SK-N-SH (cell line): ENCODE results near the gene UGP2. TPM values are rescaled to one million over a fixed set of nuclear protein-coding genes. Genes with fewer than 3 reads are reported as not detected.

Source experiments
- CTCF ChIA-PET: fragments of 300-600, 350-600 bp; formaldehyde crosslinking; extraction: SDS; loops from one replicate; lab custom pipeline; 2021; lab: Yijun Ruan, JAX
- POLR2A ChIA-PET: fragments of 350-600 bp; sonication (Branson Sonifier 250); formaldehyde crosslinking; extraction: SDS; loops from one replicate; lab custom pipeline; 2020; ENCODE audit warnings: antibody characterized with exemption, inconsistent platforms; lab: Yijun Ruan, JAX
- DNase-seq: peaks from one replicate; pipeline ENCODE4 v3.0.0; 2012
- H2AFZ ChIP-seq: fragments of 200-600 bp; sonication (generic); 2 replicates; pipeline ENCODE4 v1.8.1; 2016; ENCODE audit warnings: antibody characterized with exemption, mild to moderate bottlenecking, low read depth
- H3F3A ChIP-seq: fragments of 200-600 bp; sonication (generic); replicated peaks from 2 replicates; pipeline ENCODE3; 2016; ENCODE audit warnings: antibody characterized with exemption, mild to moderate bottlenecking; ENCODE audit not compliant: insufficient read depth
- H3K27ac ChIP-seq, 2 experiments: fragments of 200-500 bp in 1 of 2; fragments of 200-600 bp in 1 of 2; sonication (Bioruptor generic) in 1 of 2; sonication (generic), shearing (Covaris generic) in 1 of 2; 2 replicates each; pipeline versions ENCODE4 v1.5.1 to v1.6.1; 2014 to 2016; ENCODE audit warnings: low read depth in 2 of 2, inconsistent platforms in 1 of 2, low read length in 1 of 2, mild to moderate bottlenecking in 1 of 2, mixed read lengths in 1 of 2
- H3K27me3 ChIP-seq: fragments of 200-600 bp; sonication (generic), shearing (Covaris generic); 2 replicates; pipeline ENCODE4 v1.6.1; 2016; ENCODE audit warnings: mixed run types; ENCODE audit not compliant: insufficient read depth
- H3K36me3 ChIP-seq, 2 experiments: fragments of 200-500 bp in 1 of 2; fragments of 200-600 bp in 1 of 2; sonication (Bioruptor generic) in 1 of 2; sonication (generic) in 1 of 2; replicated peaks in 1 of 2; 2 replicates each; pipeline versions ENCODE3 to v1.5.1; 2014 to 2016; ENCODE audit warnings: low read length in 1 of 2, mild to moderate bottlenecking in 1 of 2; ENCODE audit not compliant: insufficient read depth in 2 of 2, control insufficient read depth in 1 of 2
- H3K4me1 ChIP-seq, 2 experiments: fragments of 200-500 bp in 1 of 2; fragments of 200-600 bp in 1 of 2; sonication (Bioruptor generic) in 1 of 2; sonication (generic), shearing (Covaris generic) in 1 of 2; 2 replicates each; pipeline versions ENCODE4 v1.5.1 to v1.6.1; 2014 to 2016; ENCODE audit warnings: low read depth in 1 of 2, low read length in 1 of 2, mixed run types in 1 of 2; ENCODE audit not compliant: insufficient read depth in 2 of 2, control insufficient read depth in 1 of 2
- H3K4me2 ChIP-seq: fragments of 200-600 bp; sonication (generic), shearing (Covaris generic); 2 replicates; pipeline ENCODE4 v1.6.1; 2017; ENCODE audit warnings: mixed run types
- H3K4me3 ChIP-seq, 2 experiments: fragments of 200-500 bp in 1 of 2; fragments of 200-600 bp in 1 of 2; sonication (Bioruptor generic) in 1 of 2; sonication (generic), shearing (Covaris generic) in 1 of 2; 2 replicates each; pipeline versions ENCODE4 v1.5.1 to v1.8.1; 2014 to 2016; ENCODE audit warnings: low read depth in 2 of 2, inconsistent platforms in 1 of 2, low read length in 1 of 2, mild to moderate bottlenecking in 1 of 2, mixed read lengths in 1 of 2, moderate library complexity in 1 of 2
- H3K79me2 ChIP-seq: fragments of 200-600 bp; sonication (generic); 2 replicates; pipeline ENCODE4 v1.8.1; 2017; ENCODE audit warnings: mild to moderate bottlenecking; ENCODE audit not compliant: insufficient read depth
- H3K9ac ChIP-seq: fragments of 200-600 bp; sonication (generic); 2 replicates; pipeline ENCODE4 v1.6.1; 2017; ENCODE audit warnings: mixed run types
- H3K9me2 ChIP-seq: fragments of 200-600 bp; sonication (generic); 2 replicates; pipeline ENCODE4 v1.6.1; 2017; ENCODE audit warnings: mixed run types
- H3K9me3 ChIP-seq: fragments of 200-600 bp; sonication (generic); 2 replicates; pipeline ENCODE4 v1.6.1; 2017; ENCODE audit warnings: mixed run types, mild to moderate bottlenecking, moderate library complexity
- H4K20me1 ChIP-seq: fragments of 200-600 bp; sonication (generic); 2 replicates; pipeline ENCODE4 v1.6.1; 2017; ENCODE audit warnings: mild to moderate bottlenecking, mixed run types; ENCODE audit not compliant: insufficient read depth
- CHD2 ChIP-seq: fragments of 150-350 bp; IDR thresholded peaks from 2 replicates; pipeline ENCODE4 v1.6.1; 2018; ENCODE audit warnings: low read length; ENCODE audit not compliant: partially characterized antibody
- FOSL2 ChIP-seq: IDR thresholded peaks from 2 replicates; pipeline ENCODE4 v1.4.0; 2012; ENCODE audit warnings: low read depth, mild to moderate bottlenecking, moderate library complexity, borderline replicate concordance
- FOXM1 ChIP-seq: IDR thresholded peaks from 2 replicates; pipeline ENCODE4 v1.4.0; 2012; ENCODE audit warnings: low read depth, mild to moderate bottlenecking
- GABPA ChIP-seq: IDR thresholded peaks from 2 replicates; pipeline ENCODE4 v1.4.0; 2012; ENCODE audit warnings: low read depth, mild to moderate bottlenecking
- GATA2 ChIP-seq: sonication (generic); formaldehyde crosslinking; IDR thresholded peaks from 2 replicates; pipeline ENCODE4 v1.5.0; 2020; ENCODE audit warnings: mild to moderate bottlenecking, missing genetic modification reagents
- JUND ChIP-seq: IDR thresholded peaks from 2 replicates; pipeline ENCODE4 v1.4.0; 2012
- NFIC ChIP-seq: IDR thresholded peaks from 2 replicates; pipeline ENCODE4 v1.4.0; 2012; ENCODE audit warnings: borderline replicate concordance
- NRF1 ChIP-seq: IDR thresholded peaks from 2 replicates; pipeline ENCODE4 v1.6.1; 2012; ENCODE audit warnings: low read depth, mild to moderate bottlenecking, low read length
- PBX3 ChIP-seq: IDR thresholded peaks from 2 replicates; pipeline ENCODE4; 2012
- POLR2AphosphoS5 ChIP-seq: IDR thresholded peaks from 2 replicates; pipeline ENCODE4 v1.6.1; 2012; ENCODE audit warnings: low read depth, low read length
- RCOR1 ChIP-seq: fragments of 150-350 bp; IDR thresholded peaks from 2 replicates; pipeline ENCODE4 v1.6.1; 2017; ENCODE audit warnings: antibody characterized with exemption, low read length
- RXRA ChIP-seq: IDR thresholded peaks from 2 replicates; pipeline ENCODE4 v1.4.0; 2012; ENCODE audit warnings: low read depth, mild to moderate bottlenecking, borderline replicate concordance
- SIN3A ChIP-seq: IDR thresholded peaks from 2 replicates; pipeline ENCODE4 v1.6.1; 2012; ENCODE audit warnings: low read depth, mild to moderate bottlenecking, low read length, moderate library complexity, borderline replicate concordance
- TEAD4 ChIP-seq: IDR thresholded peaks from 2 replicates; pipeline ENCODE4 v1.4.0; 2012; ENCODE audit warnings: mild to moderate bottlenecking, borderline replicate concordance; ENCODE audit not compliant: insufficient read depth
- YY1 ChIP-seq: IDR thresholded peaks from 2 replicates; pipeline ENCODE4 v1.4.0; 2012; ENCODE audit warnings: low read depth, mild to moderate bottlenecking
- ZBTB33 ChIP-seq: IDR thresholded peaks from 2 replicates; pipeline ENCODE4 v1.4.0; 2012; ENCODE audit warnings: low read depth, borderline replicate concordance
- whole genome bisulfite sequencing: methylation state at CpG from one replicate; pipeline ENCODE4 v1.1.6; 2017; ENCODE audit warnings: low lambda C conversion rate; 5-methylcytosine and 5-hydroxymethylcytosine counted together
- polyA plus RNA-seq, 3 experiments: library from polyadenylated mRNA; depleted of rRNA; stranded (reverse); fragments of >200 nt; gene quantifications; 2 replicates each; pipeline ENCODE4 v1.2.3, GENCODE V29; 2012
- TF ChIP-seq, protein P1 (sequence below): IDR thresholded peaks from 2 replicates; pipeline ENCODE4 v1.4.0; 2012; ENCODE audit warnings: low read depth
- TF ChIP-seq, protein P2 (sequence below): fragments of 150-350 bp; IDR thresholded peaks from 2 replicates; pipeline ENCODE4 v1.6.1; 2017; ENCODE audit warnings: antibody characterized with exemption, low read length, low read depth, borderline replicate concordance
- TF ChIP-seq, protein P3 (sequence below): fragments of 200-600 bp; sonication (generic); IDR thresholded peaks from 2 replicates; pipeline ENCODE4 v1.6.1; 2017; ENCODE audit warnings: antibody characterized with exemption, mild to moderate bottlenecking, moderate library complexity

UGP2 gene
- polyA plus RNA-seq, 1 of the 3 experiments (the other 2 are of a cell fraction) = 30.1 TPM

DNA sequence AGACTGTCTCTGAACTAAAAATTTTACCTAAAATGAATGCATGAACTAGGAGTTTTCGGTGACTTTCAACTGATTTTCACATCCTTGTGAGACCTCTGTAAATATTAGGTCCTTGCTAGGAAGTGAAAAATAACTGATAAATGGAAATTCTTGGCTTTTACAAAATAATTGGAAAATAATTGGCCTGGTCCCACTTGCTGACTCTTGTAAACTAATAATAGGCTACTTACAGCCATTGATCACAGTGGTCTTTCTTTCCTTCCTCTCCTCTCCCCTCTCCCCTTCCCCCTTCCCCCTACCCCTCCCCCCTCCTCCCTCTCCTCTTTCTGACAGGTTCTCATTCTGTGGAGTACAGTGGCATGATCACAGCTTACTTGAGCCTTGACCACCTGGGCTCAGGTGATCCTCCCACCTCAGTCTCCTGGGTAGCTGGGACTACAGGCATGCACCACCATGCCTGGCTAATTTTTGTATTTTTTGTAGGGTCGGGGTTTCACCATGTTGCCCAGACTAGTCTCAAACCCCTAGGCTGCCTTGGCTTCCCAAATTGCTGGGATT, 38.3 kb downstream of the UGP2 start:
- TF ChIP-seq GABPA = no peak
- TF ChIP-seq RXRA = no peak
- TF ChIP-seq POLR2AphosphoS5 = no peak
- no peak for TF ChIP-seq CHD2
- TF ChIP-seq, protein P1, sequence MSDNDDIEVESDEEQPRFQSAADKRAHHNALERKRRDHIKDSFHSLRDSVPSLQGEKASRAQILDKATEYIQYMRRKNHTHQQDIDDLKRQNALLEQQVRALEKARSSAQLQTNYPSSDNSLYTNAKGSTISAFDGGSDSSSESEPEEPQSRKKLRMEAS = no peak
- TF ChIP-seq GATA2 (CRISPR knock-in tag) = no peak
- TF ChIP-seq ZBTB33 = no peak
- no peak for TF ChIP-seq PBX3
- TF ChIP-seq SIN3A = no peak
- TF ChIP-seq, protein P2, sequence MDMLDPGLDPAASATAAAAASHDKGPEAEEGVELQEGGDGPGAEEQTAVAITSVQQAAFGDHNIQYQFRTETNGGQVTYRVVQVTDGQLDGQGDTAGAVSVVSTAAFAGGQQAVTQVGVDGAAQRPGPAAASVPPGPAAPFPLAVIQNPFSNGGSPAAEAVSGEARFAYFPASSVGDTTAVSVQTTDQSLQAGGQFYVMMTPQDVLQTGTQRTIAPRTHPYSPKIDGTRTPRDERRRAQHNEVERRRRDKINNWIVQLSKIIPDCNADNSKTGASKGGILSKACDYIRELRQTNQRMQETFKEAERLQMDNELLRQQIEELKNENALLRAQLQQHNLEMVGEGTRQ = no peak
- no peak for TF ChIP-seq RCOR1
- no peak for TF ChIP-seq FOXM1
- no peak for TF ChIP-seq NFIC
- peaks cover 11% of the 10 kb centered on the region; the same call in 1 of the 2 replicates for H3K79me2 ChIP-seq
- ChIA-PET POLR2A (no interaction called here), CTCF (interaction anchor here (1.1 kb wide), 1 partner anchor 188 kb away, joined by 3 read pairs; no protein-coding TSS in a partner anchor)
- H4K20me1 ChIP-seq = no peaks in the 10 kb centered on the region
- no peak for DNase-seq
- 98% methylated on average over 2 of the region's 2 CpGs for WGBS
- H3K9ac ChIP-seq = no peak overlapping the region
- H2AFZ ChIP-seq = no peak overlapping the region
- no peaks in the 10 kb centered on the region for H3F3A ChIP-seq
- no peak overlapping the region for H3K27ac ChIP-seq
- no peaks in the 10 kb centered on the region for H3K9me3 ChIP-seq
- H3K4me1 ChIP-seq = no peaks in the 10 kb centered on the region; a peak in 1 of 4 replicates
- no peaks in the 10 kb centered on the region for H3K9me2 ChIP-seq
- H3K4me3 ChIP-seq = no peak overlapping the region
- no peak overlapping the region for H3K4me2 ChIP-seq
- peaks cover 37 to 48% of the 10 kb centered on the region in 2 experiments for H3K36me3 ChIP-seq
- H3K27me3 ChIP-seq = no peaks in the 10 kb centered on the region

GRCh38 chr2:63880625-63881024, 38.9 kb downstream of the UGP2 start:
- POLR2A ChIA-PET = no interaction called here
- Histone ChIP-seq H3K9me3 (no peaks in the 10 kb centered on the region), H4K20me1 (no peaks in the 10 kb centered on the region), H3K27me3 (no peaks in the 10 kb centered on the region), H3F3A (no peaks in the 10 kb centered on the region), H3K9me2 (no peaks in the 10 kb centered on the region), H3K4me3 (no peak overlapping the region), H3K9ac (no peak overlapping the region), H3K4me1 (no peaks in the 10 kb centered on the region), H3K4me2 (no peak overlapping the region), H3K79me2 (peaks cover 11% of the 10 kb centered on the region; the same call in 1 of the 2 replicates), H3K27ac (no peak overlapping the region), H2AFZ (no peak overlapping the region), H3K36me3 (peaks cover 40 to 55% of the 10 kb centered on the region in 2 experiments)
- CTCF ChIA-PET = interaction anchor here (1.0 to 1.1 kb wide), 2 partner anchors 9 to 189 kb away, joined by 3 read pairs; no protein-coding TSS in a partner anchor
- no peak for DNase-seq
- WGBS = 98% methylated on average over 4 of the region's 4 CpGs
- no peak for TF ChIP-seq TEAD4
- no peak for TF ChIP-seq YY1
- no peak for TF ChIP-seq NRF1
- TF ChIP-seq GATA2 (CRISPR knock-in tag) = no peak
- TF ChIP-seq, protein P2 = no peak
- TF ChIP-seq FOXM1 = no peak
- no peak for TF ChIP-seq POLR2AphosphoS5
- TF ChIP-seq, protein P3, sequence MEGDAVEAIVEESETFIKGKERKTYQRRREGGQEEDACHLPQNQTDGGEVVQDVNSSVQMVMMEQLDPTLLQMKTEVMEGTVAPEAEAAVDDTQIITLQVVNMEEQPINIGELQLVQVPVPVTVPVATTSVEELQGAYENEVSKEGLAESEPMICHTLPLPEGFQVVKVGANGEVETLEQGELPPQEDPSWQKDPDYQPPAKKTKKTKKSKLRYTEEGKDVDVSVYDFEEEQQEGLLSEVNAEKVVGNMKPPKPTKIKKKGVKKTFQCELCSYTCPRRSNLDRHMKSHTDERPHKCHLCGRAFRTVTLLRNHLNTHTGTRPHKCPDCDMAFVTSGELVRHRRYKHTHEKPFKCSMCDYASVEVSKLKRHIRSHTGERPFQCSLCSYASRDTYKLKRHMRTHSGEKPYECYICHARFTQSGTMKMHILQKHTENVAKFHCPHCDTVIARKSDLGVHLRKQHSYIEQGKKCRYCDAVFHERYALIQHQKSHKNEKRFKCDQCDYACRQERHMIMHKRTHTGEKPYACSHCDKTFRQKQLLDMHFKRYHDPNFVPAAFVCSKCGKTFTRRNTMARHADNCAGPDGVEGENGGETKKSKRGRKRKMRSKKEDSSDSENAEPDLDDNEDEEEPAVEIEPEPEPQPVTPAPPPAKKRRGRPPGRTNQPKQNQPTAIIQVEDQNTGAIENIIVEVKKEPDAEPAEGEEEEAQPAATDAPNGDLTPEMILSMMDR = no peak
- TF ChIP-seq FOSL2 = no peak
- TF ChIP-seq JUND = no peak
